GM12878 (cell line): ENCODE data around the gene WNK2. TPM values are rescaled to one million over a fixed set of nuclear protein-coding genes. Genes with fewer than 3 reads are reported as not detected.

ENCODE experiments used
- ATAC-seq: fragments of 200-7000 bp; cut with Tn5 transposase; 3 replicates; pipeline ENCODE4 v1.9.1; 2020; ENCODE audit warnings: mild to moderate bottlenecking, moderate library complexity
- BruUV-seq: library from RNA; stranded (reverse); fragments of 400-500 nt; replicated peaks from 2 replicates; lab custom pipeline; 2021; lab: Mats Ljungman, UMichigan
- CTCF ChIA-PET: fragments of 300-600 bp; sonication (Branson Sonifier 250); formaldehyde crosslinking; extraction: SDS; loops from one replicate; lab custom pipeline; 2021; ENCODE audit warnings: inconsistent platforms; lab: Yijun Ruan, JAX
- POLR2A ChIA-PET: fragments of 350-600 bp; formaldehyde crosslinking; extraction: SDS; loops from one replicate; lab custom pipeline; 2021; ENCODE audit warnings: inconsistent platforms; lab: Charles Lee
- RAD21 ChIA-PET: fragments of 300-600 bp; sonication (Branson Sonifier 250); formaldehyde crosslinking; loops from one replicate; lab custom pipeline; 2023; ENCODE audit warnings: antibody characterized with exemption; ENCODE audit not compliant: unreplicated experiment; lab: Charles Lee
- SMC1A ChIA-PET: fragments of 300-600 bp; sonication (Branson Sonifier 250); formaldehyde crosslinking; loops from one replicate; lab custom pipeline; 2023; ENCODE audit not compliant: unreplicated experiment, uncharacterized antibody; lab: Charles Lee
- DNase-seq: peaks from one replicate; pipeline ENCODE4 v3.0.0-alpha.2; 2011; ENCODE audit warnings: low read depth, low spot score
- FAIRE-seq: peaks from 3 replicates; lab custom pipeline; 2011; peaks lifted over from hg19 to GRCh38; lab: Jason Lieb, UNC
- H2AFZ ChIP-seq: 2 replicates; pipeline ENCODE4 v1.6.0; 2011; ENCODE audit warnings: low read depth, low read length, control low read depth; ENCODE audit not compliant: control insufficient read depth
- H3K27ac ChIP-seq: 2 replicates; pipeline ENCODE4 v1.5.1; 2011; ENCODE audit warnings: control low read depth; ENCODE audit not compliant: control insufficient read depth, insufficient read depth
- H3K27me3 ChIP-seq, 2 experiments: replicated peaks in 1 of 2; 2 replicates each; pipeline versions ENCODE4 v1.6.0 to v1.6.1; 2011; ENCODE audit warnings: low read length in 1 of 2; ENCODE audit not compliant: control insufficient read depth in 2 of 2, insufficient read depth in 2 of 2
- H3K36me3 ChIP-seq, 2 experiments: 2 replicates each; pipeline ENCODE4 v1.5.1; 2011; ENCODE audit warnings: low read length in 1 of 2; ENCODE audit not compliant: control insufficient read depth in 2 of 2, insufficient read depth in 2 of 2
- H3K4me1 ChIP-seq: 2 replicates; pipeline ENCODE4 v1.6.1; 2011; ENCODE audit warnings: mild to moderate bottlenecking, low read length, moderate library complexity, mixed read lengths; ENCODE audit not compliant: control insufficient read depth, insufficient read depth
- H3K4me2 ChIP-seq: 2 replicates; pipeline ENCODE4 v1.6.0; 2011; ENCODE audit warnings: control low read depth; ENCODE audit not compliant: control insufficient read depth, insufficient read depth
- H3K4me3 ChIP-seq: fragments of 200-600 bp; sonication (generic); 2 replicates; pipeline ENCODE4 v1.5.1; 2016
- H3K79me2 ChIP-seq: 2 replicates; pipeline ENCODE4 v1.6.0; 2011; ENCODE audit warnings: low read length; ENCODE audit not compliant: control insufficient read depth, insufficient read depth
- H3K9ac ChIP-seq: 2 replicates; pipeline ENCODE4 v1.8.0; 2011; ENCODE audit warnings: low read length, control low read depth, mixed read lengths; ENCODE audit not compliant: control insufficient read depth, insufficient read depth
- H3K9me3 ChIP-seq: replicated peaks from 3 replicates; pipeline ENCODE4 v1.5.1; 2011; ENCODE audit warnings: mild to moderate bottlenecking, low read length; ENCODE audit not compliant: control insufficient read depth, insufficient read depth
- H4K20me1 ChIP-seq: 2 replicates; pipeline ENCODE4 v1.6.0; 2011; ENCODE audit not compliant: control insufficient read depth, insufficient read depth
- BHLHE40 ChIP-seq, 2 experiments: fragments of 450-650 bp in 1 of 2; IDR thresholded peaks; 2 replicates each; pipeline ENCODE4 v1.6.1; 2011 to 2017; ENCODE audit warnings: low read depth in 2 of 2, borderline replicate concordance in 1 of 2, improper control_type of control experiment in 1 of 2, low read length in 1 of 2, mild to moderate bottlenecking in 1 of 2
- CBX3 ChIP-seq: fragments of 200-600 bp; sonication (generic); IDR thresholded peaks from 2 replicates; pipeline ENCODE4 v1.6.1; 2016; ENCODE audit warnings: low read depth, borderline replicate concordance
- CREM ChIP-seq: IDR thresholded peaks from 2 replicates; pipeline ENCODE4 v1.6.1; 2014; ENCODE audit warnings: antibody characterized with exemption, low read depth
- DPF2 ChIP-seq: fragments of 450-650 bp; IDR thresholded peaks from 2 replicates; pipeline ENCODE4 v1.6.1; 2017; ENCODE audit warnings: mild to moderate bottlenecking
- EZH2 ChIP-seq: IDR thresholded peaks from 2 replicates; pipeline ENCODE4 v1.6.1; 2012; ENCODE audit warnings: low read depth, mild to moderate bottlenecking, control low read depth, inconsistent platforms, low read length, borderline replicate concordance; ENCODE audit not compliant: control insufficient read depth
- MXI1 ChIP-seq: fragments of 150-350 bp; IDR thresholded peaks from 2 replicates; pipeline ENCODE4 v1.6.1; 2011; ENCODE audit warnings: low read depth, mild to moderate bottlenecking, inconsistent platforms, low read length, improper control_type of control experiment
- PAX8 ChIP-seq: fragments of 450-650 bp; IDR thresholded peaks from 2 replicates; pipeline ENCODE4 v1.6.1; 2017; ENCODE audit warnings: mild to moderate bottlenecking, moderate library complexity
- SPI1 ChIP-seq: IDR thresholded peaks from 2 replicates; pipeline ENCODE4 v1.6.1; 2011; ENCODE audit warnings: low read depth, mild to moderate bottlenecking, low read length, moderate library complexity, borderline replicate concordance; ENCODE audit not compliant: insufficient read depth
- TCF3 ChIP-seq: IDR thresholded peaks from 2 replicates; pipeline ENCODE4 v1.6.1; 2012; ENCODE audit warnings: low read depth, mild to moderate bottlenecking, low read length, borderline replicate concordance; ENCODE audit not compliant: insufficient read depth
- WGBS: methylation state at CpG from one replicate; pipeline ENCODE4 v1.1.6; 2016; ENCODE audit warnings: low lambda C conversion rate; ENCODE audit not compliant: insufficient replicate concordance, insufficient coverage; ENCODE audit errors: missing lambda C conversion rate; 5-methylcytosine and 5-hydroxymethylcytosine counted together
- in situ Hi-C: fragments of 300-500 bp; cut with MboI; formaldehyde crosslinking; loops from 9 replicates; pipeline ENCODE4 v1.14.3; 2018; ENCODE audit warnings: mixed read lengths
- intact Hi-C: fragments of 100-400 bp; cut with micrococcal nuclease; formaldehyde crosslinking; loops from one replicate; pipeline ENCODE4 v1.14.2; 2022; ENCODE audit not compliant: unreplicated experiment
- polyA plus RNA-seq, 11 experiments: library from polyadenylated mRNA; depleted of rRNA in 4 of 11; unstranded in 6 of 11; stranded (reverse) in 5 of 11; fragments of >200 nt; fragmentation: Nextera tagmentation in 4 of 11; fragmentation: Illumina TruSeq in 1 of 11; extraction: Ambion mirVana in 4 of 11; extraction: Trizol in 1 of 11; gene quantifications; 1 replicate in 1 of 11; 2 replicates in 10 of 11; pipeline versions ENCODE4 v1.2.1 to v1.2.3, GENCODE V29; 2011 to 2016; ENCODE audit warnings: inconsistent platforms in 2 of 11, missing spikeins in 2 of 11, low read depth in 1 of 11
- total RNA-seq, 4 experiments: library from RNA; depleted of rRNA in 3 of 4; stranded (reverse); fragments of >200 nt in 3 of 4; fragmentation: Illumina TruSeq in 1 of 4; extraction: Trizol in 1 of 4; gene quantifications; 2 replicates each; pipeline versions ENCODE4 v1.2.1 to v1.2.3, GENCODE V29; 2013 to 2021

The WNK2 gene
- total and polyA plus RNA-seq, 10 of the 15 experiments (the other 5 are each of a cell fraction or from before 2014, with no cell fraction given), result 0.15 TPM; not detected in 9

- TF ChIP-seq DPF2, result no peak
Measured at GRCh38 chr9:93224591-93224990, 40.7 kb downstream of the WNK2 start (continued).

GRCh38 chr9:93225417-93225816 is 41.5 kb downstream of the WNK2 start:
- in situ Hi-C loops (no loop called here), intact Hi-C loops (no loop called here)
- Histone ChIP-seq H3K79me2 (no peaks in the 10 kb centered on the region), H3K4me2 (no peak overlapping the region), H3K4me3 (no peak overlapping the region), H3K36me3 (no peaks in the 10 kb centered on the region), H3K9ac (no peak overlapping the region), H3K27ac (no peak overlapping the region), H4K20me1 (no peaks in the 10 kb centered on the region), H3K9me3 (no peaks in the 10 kb centered on the region), H2AFZ (no peak overlapping the region), H3K4me1 (no peaks in the 10 kb centered on the region), H3K27me3 (no peaks in the 10 kb centered on the region; a peak in 1 of 4 replicates)
- no peak for TF ChIP-seq EZH2
- no peak for TF ChIP-seq BHLHE40 (IDR thresholded peaks at IDR 0.05; ENCODE audit: borderline replicate concordance in 1 of 2, low read depth in 2 of 2, low read length in 1 of 2)
- TF ChIP-seq PAX8, result no peak
- TF ChIP-seq SPI1, result peak; percentile 51; the same call in 1 of the 2 replicates
- TF ChIP-seq CBX3, result no peak
- TF ChIP-seq MXI1, result no peak
- TF ChIP-seq TCF3, result no peak
- TF ChIP-seq CREM, result no peak
- FAIRE-seq (peak; percentile 78), ATAC-seq (peak; percentile 48; the same call in 2 of the 3 replicates), DNase-seq (no peak)
- BruUV-seq, result no TSS peak
- ChIA-PET RAD21 (no interaction called here), POLR2A (no interaction called here), CTCF (no interaction called here), SMC1A (no interaction called here)
- 1% methylated on average over 7 of the region's 7 CpGs for WGBS
